Breast epithelium (tissue), 3 donors: ENCODE measurements around the gene KCNH5.

ENCODE experiments used
- POLR2A ChIP-seq: fragments of 450-650 bp; IDR thresholded peaks from one replicate; pipeline ENCODE4 v1.6.1; 2016; ENCODE audit warnings: antibody characterized with exemption, mild to moderate bottlenecking, moderate library complexity
- TF ChIP-seq, protein P1 (sequence below), 3 donors: fragments of 450-650 bp; IDR thresholded peaks; one replicate each; pipeline ENCODE4 v1.5.1; 2016 to 2017; ENCODE audit warnings: antibody characterized with exemption in 3 of 3, mild to moderate bottlenecking in 3 of 3, moderate library complexity in 3 of 3

DNA sequence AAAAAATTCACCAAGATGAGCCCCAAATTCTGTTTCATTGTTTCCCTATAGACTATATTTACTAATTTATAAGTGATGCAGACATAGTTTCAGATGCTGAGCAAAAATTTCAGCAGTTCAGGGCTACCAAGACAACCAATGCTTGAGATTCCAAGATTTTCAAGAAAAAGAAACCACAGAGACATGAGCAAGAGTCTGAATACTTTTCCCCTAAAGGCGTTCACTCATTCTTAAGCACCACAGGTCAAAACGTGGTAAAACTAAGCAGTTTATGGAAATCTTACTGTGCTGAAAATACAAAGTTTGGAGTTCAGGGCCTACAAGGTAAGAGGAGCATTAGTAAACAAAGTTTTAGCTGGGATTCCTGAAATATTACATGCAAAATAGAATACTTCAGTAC is 221.2 kb downstream of the KCNH5 start:
- TF ChIP-seq, protein P1, sequence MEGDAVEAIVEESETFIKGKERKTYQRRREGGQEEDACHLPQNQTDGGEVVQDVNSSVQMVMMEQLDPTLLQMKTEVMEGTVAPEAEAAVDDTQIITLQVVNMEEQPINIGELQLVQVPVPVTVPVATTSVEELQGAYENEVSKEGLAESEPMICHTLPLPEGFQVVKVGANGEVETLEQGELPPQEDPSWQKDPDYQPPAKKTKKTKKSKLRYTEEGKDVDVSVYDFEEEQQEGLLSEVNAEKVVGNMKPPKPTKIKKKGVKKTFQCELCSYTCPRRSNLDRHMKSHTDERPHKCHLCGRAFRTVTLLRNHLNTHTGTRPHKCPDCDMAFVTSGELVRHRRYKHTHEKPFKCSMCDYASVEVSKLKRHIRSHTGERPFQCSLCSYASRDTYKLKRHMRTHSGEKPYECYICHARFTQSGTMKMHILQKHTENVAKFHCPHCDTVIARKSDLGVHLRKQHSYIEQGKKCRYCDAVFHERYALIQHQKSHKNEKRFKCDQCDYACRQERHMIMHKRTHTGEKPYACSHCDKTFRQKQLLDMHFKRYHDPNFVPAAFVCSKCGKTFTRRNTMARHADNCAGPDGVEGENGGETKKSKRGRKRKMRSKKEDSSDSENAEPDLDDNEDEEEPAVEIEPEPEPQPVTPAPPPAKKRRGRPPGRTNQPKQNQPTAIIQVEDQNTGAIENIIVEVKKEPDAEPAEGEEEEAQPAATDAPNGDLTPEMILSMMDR (IDR thresholded peaks at IDR 0.05) = no peak
- no peak for TF ChIP-seq POLR2A
